HL-60/S4 treated with retinoic acid at 250 ng/mL for 4 days and 3 days (cell line): Measurements from ENCODE around the gene TP53TG5.

ENCODE experiments used
- in situ Hi-C: fragments of 300-500 bp; cut with MboI; formaldehyde crosslinking; loops from 2 replicates; pipeline ENCODE4 v1.7.0; 2022; ENCODE audit warnings: low sequenced_read_pairs

TP53TG5 gene

GRCh38 chr20:45378191-45378590, at the start of gene TP53TG5:
TP53TG5 (minus strand) TSS chr20:45378325; CDS start chr20:45378236, 89 bp downstream.
- in situ Hi-C loops: no loop called here

GRCh38 chr20:45427236-45428149, 49.4 kb upstream of the TP53TG5 start:
- in situ Hi-C loops: no loop called here

GRCh38 chr20:45426320-45427016, 48.3 kb upstream of the TP53TG5 start:
- in situ Hi-C loops: no loop called here

- in situ Hi-C loops: no loop called here
These were observed 47.4 kb upstream of the TP53TG5 start for GRCh38 chr20:45425561-45425960.

- in situ Hi-C loops: no loop called here
These were observed 45.6 kb upstream of the TP53TG5 start for GRCh38 chr20:45423700-45424099.

- in situ Hi-C loops: no loop called here
These were observed 42.0 kb upstream of the TP53TG5 start for GRCh38 chr20:45420125-45420524.

- in situ Hi-C loops: no loop called here
These were observed 41.3 kb upstream of the TP53TG5 start for GRCh38 chr20:45419188-45420091.

- in situ Hi-C loops: no loop called here
These were observed 38.8 kb upstream of the TP53TG5 start for GRCh38 chr20:45416917-45417316.

- in situ Hi-C loops: no loop called here
These were observed 37.9 kb upstream of the TP53TG5 start, which contains the start of gene PIGT for GRCh38 chr20:45415822-45416637. PIGT (plus strand) TSS chr20:45416141; CDS start chr20:45416157, 16 bp downstream.

GRCh38 chr20:45413479-45413878, 35.4 kb upstream of the TP53TG5 start:
- in situ Hi-C loops: no loop called here

GRCh38 chr20:45412653-45413052, 34.5 kb upstream of the TP53TG5 start:
- in situ Hi-C loops: no loop called here

GRCh38 chr20:45410887-45411286, 32.8 kb upstream of the TP53TG5 start:
- in situ Hi-C loops: no loop called here

- in situ Hi-C loops: no loop called here
These were observed 31.6 kb upstream of the TP53TG5 start for GRCh38 chr20:45409521-45410272.

GRCh38 chr20:45408646-45409213, 30.6 kb upstream of the TP53TG5 start:
- in situ Hi-C loops: no loop called here

GRCh38 chr20:45407783-45408645, 29.9 kb upstream of the TP53TG5 start, which contains the start of gene DBNDD2:
DBNDD2 (plus strand) TSS chr20:45408289; CDS start chr20:45408468, 179 bp downstream.
- in situ Hi-C loops: no loop called here

GRCh38 chr20:45407067-45407745, 29.1 kb upstream of the TP53TG5 start:
- in situ Hi-C loops: no loop called here
